HT1080 (cell line): ENCODE data around the gene TGDS. TPM values are rescaled to one million over a fixed set of nuclear protein-coding genes. Genes with fewer than 3 reads are reported as not detected.
"Not testable (repeated sequence)": the region's sequence is repeated elsewhere in the genome, so short reads cannot be mapped to it uniquely, and the experiment has no call there.

Experiments used
- DNase-seq: peaks from one replicate; pipeline ENCODE4 v3.0.0-alpha.2; 2015; ENCODE audit warnings: low read depth
- total RNA-seq: library from RNA; depleted of rRNA; stranded (reverse); fragments of >200 nt; shearing (Covaris generic); gene quantifications from 2 replicates; pipeline ENCODE4 v1.2.3, GENCODE V29; 2014

The TGDS gene
- total RNA-seq, 1 experiment from 2014 or later = 16.0 TPM

GRCh38 chr13:94553766-94554165 lies 42.2 kb downstream of the TGDS start:
- DNase-seq = no peak

- DNase-seq = no peak
Observed at GRCh38 chr13:94552095-94552494, 43.9 kb downstream of the TGDS start.

GRCh38 chr13:94550062-94550738 lies 45.8 kb downstream of the TGDS start:
- no peak for DNase-seq

- DNase-seq = peak; percentile 98
Observed at GRCh38 chr13:94549232-94550061, 46.5 kb downstream of the TGDS start.

GRCh38 chr13:94548821-94549231 lies 47.1 kb downstream of the TGDS start:
- DNase-seq = no peak

- DNase-seq = no peak
Observed at GRCh38 chr13:94548382-94548781, 47.6 kb downstream of the TGDS start.

- DNase-seq = no peak
Observed at GRCh38 chr13:94546061-94546839, 49.7 kb downstream of the TGDS start.

GRCh38 chr13:94544922-94545321 lies 51.0 kb downstream of the TGDS start:
- no peak for DNase-seq

- no peak for DNase-seq
Observed at GRCh38 chr13:94542917-94543316, 53.0 kb downstream of the TGDS start.

GRCh38 chr13:94537740-94538630 lies 58.0 kb downstream of the TGDS start:
- DNase-seq = peak; percentile 59

- no peak for DNase-seq
Observed at GRCh38 chr13:94535775-94536174, 60.2 kb downstream of the TGDS start.

GRCh38 chr13:94535231-94535630 lies 60.7 kb downstream of the TGDS start:
- no peak for DNase-seq

- no peak for DNase-seq
Observed at GRCh38 chr13:94534166-94534565, 61.8 kb downstream of the TGDS start.

GRCh38 chr13:94532278-94532677 lies 63.7 kb downstream of the TGDS start:
- not testable (repeated sequence) for DNase-seq

GRCh38 chr13:94526956-94527355 lies 69.0 kb downstream of the TGDS start:
- not testable (repeated sequence) for DNase-seq

GRCh38 chr13:94525781-94526180 lies 70.2 kb downstream of the TGDS start:
- DNase-seq = no peak

GRCh38 chr13:94524407-94524806 lies 71.5 kb downstream of the TGDS start:
- DNase-seq = no peak
